HepG2 (cell line): ENCODE data around the gene MFN2. TPM values are rescaled to one million over a fixed set of nuclear protein-coding genes. Genes with fewer than 3 reads are reported as not detected.
A peak's percentile ranks its signal among the peaks of the same experiment; 100 is the strongest.

Source experiments
- AGO2 ChIP-seq: fragments of 200-400 bp; formaldehyde crosslinking; optimal IDR thresholded peaks from 2 replicates; pipeline ENCODE3; 2017; ENCODE audit warnings: mild to moderate bottlenecking, low read depth, low read length, moderate library complexity
- CSRNP1 ChIP-seq: sonication (generic); formaldehyde crosslinking; IDR thresholded peaks from 2 replicates; pipeline ENCODE4 v1.8.1; 2023; ENCODE audit warnings: mild to moderate bottlenecking, missing genetic modification reagents
- FOXA1 ChIP-seq, 2 experiments: fragments of 450-650 bp in 1 of 2; sonication (generic) in 1 of 2; formaldehyde crosslinking in 1 of 2; IDR thresholded peaks; 2 replicates each; pipeline versions ENCODE4 v1.4.0 to v1.6.1; 2016 to 2020; ENCODE audit warnings: missing genetic modification reagents in 1 of 2
- FOXC1 ChIP-seq: sonication (generic); formaldehyde crosslinking; IDR thresholded peaks from 2 replicates; pipeline ENCODE4 v1.8.0; 2022; ENCODE audit warnings: mild to moderate bottlenecking, missing genetic modification reagents, borderline replicate concordance
- SMC3 ChIP-seq: IDR thresholded peaks from 2 replicates; pipeline ENCODE4 v1.6.1; 2011; ENCODE audit warnings: low read length, improper control_type of control experiment
- STAG1 ChIP-seq: sonication (generic); formaldehyde crosslinking; IDR thresholded peaks from 2 replicates; pipeline ENCODE4 v1.4.0; 2020; ENCODE audit warnings: missing genetic modification reagents
- TAF1 ChIP-seq: sonication (generic); formaldehyde crosslinking; IDR thresholded peaks from 2 replicates; pipeline ENCODE4 v1.4.0; 2020; ENCODE audit warnings: missing genetic modification reagents
- ZBTB38 ChIP-seq: sonication (generic); formaldehyde crosslinking; IDR thresholded peaks from 2 replicates; pipeline ENCODE4 v1.5.1; 2020; ENCODE audit warnings: mild to moderate bottlenecking, missing genetic modification reagents
- ZNF224 ChIP-seq: sonication (generic); formaldehyde crosslinking; IDR thresholded peaks from 2 replicates; pipeline ENCODE4 v1.5.0; 2020; ENCODE audit warnings: mild to moderate bottlenecking, missing genetic modification reagents
- ZNF296 ChIP-seq: sonication (generic); formaldehyde crosslinking; conservative IDR thresholded peaks from 2 replicates; pipeline ENCODE4 v1.5.0; 2020; ENCODE audit warnings: mild to moderate bottlenecking, missing genetic modification reagents
- ZNF414 ChIP-seq: sonication (generic); formaldehyde crosslinking; IDR thresholded peaks from 2 replicates; pipeline ENCODE4 v1.5.0; 2020; ENCODE audit warnings: missing genetic modification reagents
- ZNF687 ChIP-seq: sonication (generic); formaldehyde crosslinking; IDR thresholded peaks from 2 replicates; pipeline ENCODE4 v1.5.1; 2020; ENCODE audit warnings: mild to moderate bottlenecking, missing genetic modification reagents, moderate library complexity
- ZNF891 ChIP-seq: sonication (generic); formaldehyde crosslinking; IDR thresholded peaks from 2 replicates; pipeline ENCODE4 v1.5.0; 2020; ENCODE audit warnings: mild to moderate bottlenecking, missing genetic modification reagents
- polyA plus RNA-seq, 8 experiments: library from polyadenylated mRNA; depleted of rRNA in 3 of 8; stranded (reverse) in 7 of 8; unstranded in 1 of 8; fragments of >200 nt; fragmentation: Illumina TruSeq in 4 of 8; extraction: Trizol in 4 of 8; gene quantifications; 2 replicates each; pipeline versions ENCODE4 v1.2.1 to v1.2.3, GENCODE V29; 2011 to 2016; ENCODE audit warnings: low read depth in 4 of 8, missing spikeins in 1 of 8, mixed read lengths in 1 of 8; ENCODE audit not compliant: insufficient read depth in 1 of 8
- total RNA-seq, 5 experiments: library from RNA; depleted of rRNA; stranded (reverse); fragments of >200 nt; fragmentation: Illumina TruSeq; extraction: Trizol; gene quantifications; 2 replicates each; pipeline ENCODE4 v1.2.3, GENCODE V29; 2016; ENCODE audit warnings: low read depth in 1 of 5

MFN2 gene
- total and polyA plus RNA-seq, 2 of the 13 experiments (the other 11 are each of a cell fraction or from before 2014, with no cell fraction given), result 38.7 to 60.9 TPM

GRCh38 chr1:12031039-12031980, 51.1 kb downstream of the MFN2 start (continued):
- TF ChIP-seq ZNF687 (CRISPR knock-in tag), result peak; percentile 32; the same call in 1 of the 2 replicates
- TF ChIP-seq CSRNP1 (CRISPR knock-in tag), result 0 out of 2 replicates have a peak, but pooled peaks have one; percentile 26
- no peak for TF ChIP-seq FOXA1 (IDR thresholded peaks at IDR 0.05)
- TF ChIP-seq FOXA1 (CRISPR knock-in tag; IDR thresholded peaks at IDR 0.05), result no peak
- 0 out of 2 replicates have a peak, but pooled peaks have one; percentile 57 for TF ChIP-seq ZNF891 (CRISPR knock-in tag)
- peak; percentile 47 for TF ChIP-seq AGO2
- TF ChIP-seq FOXC1 (CRISPR knock-in tag), result no peak
- no peak for TF ChIP-seq TAF1 (CRISPR knock-in tag)
- no peak for TF ChIP-seq ZNF224 (CRISPR knock-in tag)
- peak; percentile 77 for TF ChIP-seq STAG1
- no peak for TF ChIP-seq ZNF414 (CRISPR knock-in tag)
- TF ChIP-seq ZNF296, result no peak
- peak; percentile 38; the same call in 1 of the 2 replicates for TF ChIP-seq ZBTB38 (CRISPR knock-in tag)
- TF ChIP-seq SMC3, result peak; percentile 7; the same call in 1 of the 2 replicates
